Kidney (tissue), 14 donors: ENCODE measurements around the gene KLHDC7B. TPM values are rescaled to one million over a fixed set of nuclear protein-coding genes. Genes with fewer than 3 reads are reported as not detected.

Experiments used
- DNase-seq, 5 donors: peaks; one replicate each; pipeline ENCODE4 v3.0.0-alpha.2; 2013 to 2020
- FAIRE-seq: peaks from 2 replicates; lab custom pipeline; 2012; peaks lifted over from hg19 to GRCh38; lab: Jason Lieb, UNC
- H3K27ac ChIP-seq, 2 donors: one replicate each; pipeline ENCODE4 v1.7.0; 2013; ENCODE audit warnings: low read depth in 2 of 2, low read length in 2 of 2, inconsistent platforms in 1 of 2
- H3K27me3 ChIP-seq: one replicate; pipeline ENCODE4 v1.7.1; 2013; ENCODE audit warnings: low read length, inconsistent platforms; ENCODE audit not compliant: control insufficient read depth, insufficient read depth
- H3K36me3 ChIP-seq, 3 donors: one replicate each; pipeline versions ENCODE4 v1.7.0 to v1.7.1; 2013; ENCODE audit warnings: low read length in 3 of 3, control low read depth in 1 of 3, inconsistent platforms in 1 of 3; ENCODE audit not compliant: insufficient read depth in 3 of 3, control insufficient read depth in 2 of 3
- H3K4me1 ChIP-seq, 3 donors: one replicate each; pipeline versions ENCODE4 v1.7.0 to v1.7.1; 2013; ENCODE audit warnings: low read length in 3 of 3, inconsistent platforms in 1 of 3, low read depth in 1 of 3; ENCODE audit not compliant: control insufficient read depth in 2 of 3, insufficient read depth in 2 of 3
- H3K4me3 ChIP-seq, 3 donors: one replicate each; pipeline versions ENCODE4 v1.7.0 to v1.8.1; 2013; ENCODE audit warnings: low read length in 3 of 3, control low read depth in 1 of 3, inconsistent platforms in 1 of 3
- H3K9ac ChIP-seq, 3 donors: one replicate each; pipeline versions ENCODE4 v1.7.0 to v1.7.1; 2013; ENCODE audit warnings: low read length in 3 of 3, control low read depth in 1 of 3, inconsistent platforms in 1 of 3
- H3K9me3 ChIP-seq, 3 donors: one replicate each; pipeline versions ENCODE4 v1.7.0 to v1.7.1; 2013; ENCODE audit warnings: low read length in 3 of 3, control low read depth in 1 of 3, inconsistent platforms in 1 of 3; ENCODE audit not compliant: control insufficient read depth in 2 of 3, insufficient read depth in 1 of 3
- CTCF ChIP-seq: IDR thresholded peaks from 3 replicates; pipeline ENCODE4 v1.5.1; 2012; ENCODE audit warnings: mild to moderate bottlenecking, moderate library complexity, borderline replicate concordance; ENCODE audit not compliant: insufficient read depth; ENCODE audit errors: extremely low read depth
- intact Hi-C: fragments of 100-400 bp; cut with DNase I; formaldehyde crosslinking; loops from one replicate; pipeline ENCODE4 v1.11.1; 2022
- polyA plus RNA-seq: library from polyadenylated mRNA; stranded (reverse); fragments of 350-450 nt; fragmentation: Illumina TruSeq; extraction: RNeasy Lipid Tissue Mini Kit (QIAGEN cat#74804); gene quantifications from one replicate; pipeline ENCODE4 v1.2.3, GENCODE V29; 2014; ENCODE audit warnings: low read depth, low replicate concordance; ENCODE audit not compliant: insufficient read depth
- total RNA-seq: library from RNA; stranded (reverse); fragmentation: NEBNext Ultra II Directional; extraction: Animal tissue kit (Norgen Biotek cat#: 25700); gene quantifications from one replicate; pipeline ENCODE4 v1.2.1, GENCODE V29; 2021
- donor health status: control.
- donor health status: control.
- donor health status: control.
- donor health status: control.
- donor health status: control.
- donor health status: DM: yes; HTN: yes; CAD: no.
- donor health status: Normal renal cell carcinoma (clear cell type).

Gene KLHDC7B
- total and polyA plus RNA-seq, 2 donors from 2014 or later = 1.4 to 16.1 TPM

GRCh38 chr22:50529416-50529896 is 16.2 kb upstream of the KLHDC7B start:
- DNase-seq = peak in 2 of 5 donors; percentile 69 to 93
- FAIRE-seq = no peak
- TF ChIP-seq CTCF = no peak
- H3K4me3 ChIP-seq = peak overlapping the region in 1 of 3 donors; percentile 45
- peak overlapping the region in 1 of 3 donors; percentile 12 for H3K9ac ChIP-seq
- no peaks in the 10 kb centered on the region for H3K36me3 ChIP-seq
- H3K4me1 ChIP-seq = peaks cover 0 to 24% (median 5%) of the 10 kb centered on the region in 3 donors
- H3K9me3 ChIP-seq = no peaks in the 10 kb centered on the region
- peaks cover 7% of the 10 kb centered on the region for H3K27me3 ChIP-seq
- intact Hi-C loops = no loop called here
- peak overlapping the region; percentile 87 to 96 for H3K27ac ChIP-seq

- no peak for FAIRE-seq
- intact Hi-C loops = no loop called here
Measured at GRCh38 chr22:50529897-50530579, 15.7 kb upstream of the KLHDC7B start, which contains the start of gene TYMP. Gene TYMP, minus strand, starts transcription at chr22:50530012. Its CDS starts 303 bp downstream, at chr22:50529709.

GRCh38 chr22:50530580-50530876 is 15.2 kb upstream of the KLHDC7B start:
- no peak for TF ChIP-seq CTCF
- H3K4me3 ChIP-seq = peak overlapping the region in 2 of 3 donors; percentile 24 to 56
- peak overlapping the region in 1 of 3 donors; percentile 73 for H3K9ac ChIP-seq
- H3K27ac ChIP-seq = peak overlapping the region; percentile 87 to 96
- H3K4me1 ChIP-seq = peaks cover 0 to 19% (median 0%) of the 10 kb centered on the region in 3 donors
- DNase-seq = peak in 1 of 5 donors; percentile 87
- no peaks in the 10 kb centered on the region for H3K36me3 ChIP-seq
- intact Hi-C loops = no loop called here
- H3K9me3 ChIP-seq = no peaks in the 10 kb centered on the region
- no peak for FAIRE-seq
- H3K27me3 ChIP-seq = peaks cover 7% of the 10 kb centered on the region

More at GRCh38 chr22:50529897-50530579, 15.7 kb upstream of the KLHDC7B start, which contains the start of gene TYMP:
- Histone ChIP-seq H3K36me3 (no peaks in the 10 kb centered on the region), H3K27me3 (peaks cover 7% of the 10 kb centered on the region), H3K4me1 (peaks cover 0 to 19% (median 0%) of the 10 kb centered on the region in 3 donors), H3K4me3 (peak within 1 kb of the TSS in 2 of 3 donors; percentile 45 to 56), H3K9ac (peak within 1 kb of the TSS in 2 of 3 donors; percentile 69 to 73), H3K9me3 (no peaks in the 10 kb centered on the region), H3K27ac (peak within 1 kb of the TSS; percentile 87 to 96)
- DNase-seq = peak in 3 of 5 donors; percentile 41 to 97 (median 65)
- no peak for TF ChIP-seq CTCF
